ENCODE results near the gene TEX36. TPM values are rescaled to one million over a fixed set of nuclear protein-coding genes. Genes with fewer than 3 reads are reported as not detected.

TEX36 gene
- total RNA-seq, 4 donors from 2014 or later: not detected

GRCh38 chr10:125628104-125629049 lies 54.6 kb downstream of the TEX36 start:
- H3K4me3 ChIP-seq (replicated peaks in 1 of 3): no peak overlapping the region
- no peaks in the 10 kb centered on the region for H3K36me3 ChIP-seq
- WGBS, 2 donors: 72 to 77% methylated on average over 11 of the region's 11 CpGs
- no peaks in the 10 kb centered on the region for H3K9me3 ChIP-seq
- H3K27me3 ChIP-seq: no peaks in the 10 kb centered on the region
- intact Hi-C loops (cut with DNase I): no loop called here
- no peak for DNase-seq
- no peak overlapping the region for H3K27ac ChIP-seq
- H3K4me1 ChIP-seq: no peaks in the 10 kb centered on the region
- no peak for TF ChIP-seq POLR2A (IDR thresholded peaks at IDR 0.05)
- TF ChIP-seq, protein P1, sequence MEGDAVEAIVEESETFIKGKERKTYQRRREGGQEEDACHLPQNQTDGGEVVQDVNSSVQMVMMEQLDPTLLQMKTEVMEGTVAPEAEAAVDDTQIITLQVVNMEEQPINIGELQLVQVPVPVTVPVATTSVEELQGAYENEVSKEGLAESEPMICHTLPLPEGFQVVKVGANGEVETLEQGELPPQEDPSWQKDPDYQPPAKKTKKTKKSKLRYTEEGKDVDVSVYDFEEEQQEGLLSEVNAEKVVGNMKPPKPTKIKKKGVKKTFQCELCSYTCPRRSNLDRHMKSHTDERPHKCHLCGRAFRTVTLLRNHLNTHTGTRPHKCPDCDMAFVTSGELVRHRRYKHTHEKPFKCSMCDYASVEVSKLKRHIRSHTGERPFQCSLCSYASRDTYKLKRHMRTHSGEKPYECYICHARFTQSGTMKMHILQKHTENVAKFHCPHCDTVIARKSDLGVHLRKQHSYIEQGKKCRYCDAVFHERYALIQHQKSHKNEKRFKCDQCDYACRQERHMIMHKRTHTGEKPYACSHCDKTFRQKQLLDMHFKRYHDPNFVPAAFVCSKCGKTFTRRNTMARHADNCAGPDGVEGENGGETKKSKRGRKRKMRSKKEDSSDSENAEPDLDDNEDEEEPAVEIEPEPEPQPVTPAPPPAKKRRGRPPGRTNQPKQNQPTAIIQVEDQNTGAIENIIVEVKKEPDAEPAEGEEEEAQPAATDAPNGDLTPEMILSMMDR (IDR thresholded peaks at IDR 0.05): no peak

GRCh38 chr10:125627646-125628045 lies 55.3 kb downstream of the TEX36 start:
- intact Hi-C loops (cut with DNase I): no loop called here
- no peak for DNase-seq
- WGBS, 2 donors: 73 to 79% methylated on average over 4 of the region's 4 CpGs
- Histone ChIP-seq H3K36me3 (no peaks in the 10 kb centered on the region), H3K4me3 (replicated peaks in 1 of 3) (no peak overlapping the region), H3K9me3 (no peaks in the 10 kb centered on the region), H3K27ac (no peak overlapping the region), H3K4me1 (no peaks in the 10 kb centered on the region), H3K27me3 (no peaks in the 10 kb centered on the region)
- TF ChIP-seq POLR2A (IDR thresholded peaks at IDR 0.05): no peak
- TF ChIP-seq, protein P1 (IDR thresholded peaks at IDR 0.05): no peak

DNA sequence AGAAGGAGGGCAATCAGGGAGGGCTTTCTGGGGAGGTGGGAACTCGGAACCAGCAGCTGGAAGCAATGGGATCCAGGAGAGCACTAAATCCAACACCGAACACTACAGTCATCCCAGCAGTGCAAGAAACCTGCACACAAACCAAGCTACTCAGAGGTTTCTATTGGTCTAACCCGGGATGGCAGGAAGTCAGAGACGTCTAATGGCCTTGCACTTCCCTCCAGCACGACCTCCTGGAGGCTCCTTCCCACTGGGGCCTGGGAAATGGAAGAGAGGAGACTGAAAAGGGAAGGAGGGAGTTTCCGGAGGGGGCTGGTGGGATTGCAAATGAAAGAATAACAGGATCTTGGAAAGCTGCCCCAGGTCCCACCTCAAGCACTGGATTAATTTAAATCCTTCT lies 56.3 kb downstream of the TEX36 start:
- no peak overlapping the region for H3K4me3 ChIP-seq (replicated peaks in 1 of 3)
- 44 to 57% methylated on average over 6 of the region's 6 CpGs for WGBS, 2 donors
- TF ChIP-seq, protein P1 (IDR thresholded peaks at IDR 0.05): no peak
- no peak for TF ChIP-seq POLR2A (IDR thresholded peaks at IDR 0.05)
- H3K27me3 ChIP-seq: no peaks in the 10 kb centered on the region
- no peaks in the 10 kb centered on the region for H3K4me1 ChIP-seq
- H3K36me3 ChIP-seq: no peaks in the 10 kb centered on the region
- intact Hi-C loops (cut with DNase I): no loop called here
- no peaks in the 10 kb centered on the region for H3K9me3 ChIP-seq
- no peak overlapping the region for H3K27ac ChIP-seq
- DNase-seq: no peak

GRCh38 chr10:125625586-125625985 lies 57.4 kb downstream of the TEX36 start:
- no peak overlapping the region for H3K27ac ChIP-seq

More at GRCh38 chr10:125625586-125625985, 57.4 kb downstream of the TEX36 start:
- intact Hi-C loops (cut with DNase I): no loop called here
- no peak overlapping the region for H3K4me3 ChIP-seq (replicated peaks in 1 of 3)
- peak; percentile 34 to 64 for DNase-seq
- H3K9me3 ChIP-seq: no peaks in the 10 kb centered on the region
- H3K36me3 ChIP-seq: no peaks in the 10 kb centered on the region
- H3K27me3 ChIP-seq: no peaks in the 10 kb centered on the region
- no peak for TF ChIP-seq POLR2A (IDR thresholded peaks at IDR 0.05)
- TF ChIP-seq, protein P1 (IDR thresholded peaks at IDR 0.05): no peak
- 62 to 73% methylated on average over 12 of the region's 12 CpGs for WGBS, 2 donors
- no peaks in the 10 kb centered on the region for H3K4me1 ChIP-seq

All from thyroid gland (tissue), 4 donors.